Testis (tissue), 3 donors: ENCODE results near the gene POLE. TPM values are rescaled to one million over a fixed set of nuclear protein-coding genes. Genes with fewer than 3 reads are reported as not detected.

Experiments
- DNase-seq: peaks from one replicate; pipeline ENCODE4 v3.0.0-alpha.2; 2019
- H3K27ac ChIP-seq, 2 donors: fragments of 200-600 bp; sonication (generic); one replicate each; pipeline ENCODE4 v1.5.1; 2019
- H3K27me3 ChIP-seq: fragments of 200-600 bp; sonication (generic); one replicate; pipeline ENCODE4 v1.5.1; 2019
- H3K36me3 ChIP-seq: fragments of 200-600 bp; sonication (generic); one replicate; pipeline ENCODE4 v1.5.1; 2017; ENCODE audit warnings: low read depth; ENCODE audit errors: missing control alignments
- H3K4me1 ChIP-seq: fragments of 200-600 bp; sonication (generic); one replicate; pipeline ENCODE4 v1.5.1; 2019
- H3K4me3 ChIP-seq, 2 donors: fragments of 200-600 bp; sonication (generic); one replicate each; pipeline ENCODE4 v1.5.1; 2017 to 2019
- H3K9me3 ChIP-seq: fragments of 200-600 bp; sonication (generic); one replicate; pipeline ENCODE4 v1.5.1; 2017
- POLR2A ChIP-seq: fragments of 450-650 bp; IDR thresholded peaks from one replicate; pipeline ENCODE4 v1.6.1; 2017; ENCODE audit warnings: antibody characterized with exemption, mild to moderate bottlenecking, moderate library complexity
- WGBS, 2 donors: methylation state at CpG; one replicate each; pipeline ENCODE4 v1.1.5; 2018; 5-methylcytosine and 5-hydroxymethylcytosine counted together
- intact Hi-C: fragments of 100-400 bp; cut with DNase I; formaldehyde crosslinking; loops from one replicate; pipeline ENCODE4 v1.15.1; 2023; ENCODE audit warnings: low total_unique reads
- polyA plus RNA-seq: library from polyadenylated mRNA; stranded (reverse); fragments of 350-450 nt; fragmentation: Illumina TruSeq; extraction: RNeasy Lipid Tissue Mini Kit (QIAGEN cat#74804); gene quantifications from one replicate; pipeline ENCODE4 v1.2.3, GENCODE V29; 2014; ENCODE audit warnings: low read depth, low replicate concordance; ENCODE audit not compliant: insufficient read depth
- total RNA-seq, 2 donors: library from RNA; depleted of rRNA; stranded (reverse); fragments of >200 nt; gene quantifications; one replicate each; pipeline ENCODE4 v1.2.3, GENCODE V29; 2016
- TF ChIP-seq, protein P1 (sequence below), 3 experiments: fragments of 450-650 bp in 2 of 3; fragments of 200-600 bp in 1 of 3; sonication (generic) in 1 of 3; IDR thresholded peaks; one replicate each; pipeline ENCODE4 v1.5.1; 2016 to 2019; ENCODE audit warnings: antibody characterized with exemption in 3 of 3, mild to moderate bottlenecking in 2 of 3, moderate library complexity in 1 of 3

Gene POLE
- total and polyA plus RNA-seq, 3 donors from 2014 or later, result 76.8 to 288 (median 123) TPM

DNA sequence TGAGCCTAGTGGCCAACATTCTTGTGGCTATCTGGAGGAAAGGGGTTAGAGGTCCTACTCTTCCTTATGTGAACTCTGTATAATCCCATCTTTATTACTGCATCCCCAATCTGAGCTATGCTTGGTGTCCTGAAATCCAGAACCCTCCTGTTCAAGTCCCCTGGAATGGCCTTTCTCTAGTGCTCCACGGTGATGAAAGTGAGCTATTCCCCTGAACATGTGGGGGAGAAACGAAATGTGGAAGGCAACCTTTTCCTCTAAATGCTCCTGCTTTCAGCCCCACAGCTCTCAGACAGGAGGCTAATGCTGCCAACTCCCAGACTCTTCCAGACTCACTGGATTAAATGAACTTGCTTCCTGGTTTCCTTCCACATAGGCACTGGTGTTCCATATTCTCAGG, 21.0 kb upstream of the POLE start:
- peaks cover 13% of the 10 kb centered on the region for H3K4me1 ChIP-seq
- no peaks in the 10 kb centered on the region for H3K27me3 ChIP-seq
- no peak overlapping the region for H3K4me3 ChIP-seq
- WGBS, 2 donors, result 68 to 75% methylated on average over 2 of the region's 2 CpGs
- DNase-seq, result no peak
- intact Hi-C loops, result no loop called here
- H3K36me3 ChIP-seq, result no peaks in the 10 kb centered on the region
- H3K27ac ChIP-seq, result no peak overlapping the region
- TF ChIP-seq POLR2A, result no peak
- TF ChIP-seq, protein P1, sequence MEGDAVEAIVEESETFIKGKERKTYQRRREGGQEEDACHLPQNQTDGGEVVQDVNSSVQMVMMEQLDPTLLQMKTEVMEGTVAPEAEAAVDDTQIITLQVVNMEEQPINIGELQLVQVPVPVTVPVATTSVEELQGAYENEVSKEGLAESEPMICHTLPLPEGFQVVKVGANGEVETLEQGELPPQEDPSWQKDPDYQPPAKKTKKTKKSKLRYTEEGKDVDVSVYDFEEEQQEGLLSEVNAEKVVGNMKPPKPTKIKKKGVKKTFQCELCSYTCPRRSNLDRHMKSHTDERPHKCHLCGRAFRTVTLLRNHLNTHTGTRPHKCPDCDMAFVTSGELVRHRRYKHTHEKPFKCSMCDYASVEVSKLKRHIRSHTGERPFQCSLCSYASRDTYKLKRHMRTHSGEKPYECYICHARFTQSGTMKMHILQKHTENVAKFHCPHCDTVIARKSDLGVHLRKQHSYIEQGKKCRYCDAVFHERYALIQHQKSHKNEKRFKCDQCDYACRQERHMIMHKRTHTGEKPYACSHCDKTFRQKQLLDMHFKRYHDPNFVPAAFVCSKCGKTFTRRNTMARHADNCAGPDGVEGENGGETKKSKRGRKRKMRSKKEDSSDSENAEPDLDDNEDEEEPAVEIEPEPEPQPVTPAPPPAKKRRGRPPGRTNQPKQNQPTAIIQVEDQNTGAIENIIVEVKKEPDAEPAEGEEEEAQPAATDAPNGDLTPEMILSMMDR (IDR thresholded peaks at IDR 0.05), result no peak
- H3K9me3 ChIP-seq, result no peaks in the 10 kb centered on the region

- Histone ChIP-seq H3K27ac (no peak overlapping the region), H3K4me1 (peaks cover 13% of the 10 kb centered on the region), H3K9me3 (no peaks in the 10 kb centered on the region), H3K4me3 (no peak overlapping the region), H3K27me3 (no peaks in the 10 kb centered on the region), H3K36me3 (no peaks in the 10 kb centered on the region)
- intact Hi-C loops, result no loop called here
- no peak for DNase-seq
- WGBS, 2 donors, result 94% methylated on average over 6 of the region's 6 CpGs
- no peak for TF ChIP-seq POLR2A
- TF ChIP-seq, protein P1 (IDR thresholded peaks at IDR 0.05), result no peak
Observed at GRCh38 chr12:132707241-132707640, 20.1 kb upstream of the POLE start.

GRCh38 chr12:132703641-132704040, 16.5 kb upstream of the POLE start:
- Histone ChIP-seq H3K9me3 (no peaks in the 10 kb centered on the region), H3K27me3 (no peaks in the 10 kb centered on the region), H3K4me1 (no peaks in the 10 kb centered on the region), H3K4me3 (no peak overlapping the region), H3K27ac (no peak overlapping the region), H3K36me3 (no peaks in the 10 kb centered on the region)
- intact Hi-C loops, result no loop called here
- WGBS, 2 donors, result 92% methylated on average over 9 of the region's 9 CpGs
- TF ChIP-seq, protein P1 (IDR thresholded peaks at IDR 0.05), result no peak
- TF ChIP-seq POLR2A, result no peak
- DNase-seq, result no peak

- Histone ChIP-seq H3K4me1 (no peaks in the 10 kb centered on the region), H3K4me3 (no peak overlapping the region), H3K27ac (no peak overlapping the region), H3K9me3 (no peaks in the 10 kb centered on the region), H3K27me3 (no peaks in the 10 kb centered on the region), H3K36me3 (no peaks in the 10 kb centered on the region)
- no peak for DNase-seq
- intact Hi-C loops, result no loop called here
- 70 to 71% methylated on average over 2 to 4 of the region's 4 CpGs for WGBS, 2 donors
- no peak for TF ChIP-seq POLR2A
- TF ChIP-seq, protein P1 (IDR thresholded peaks at IDR 0.05), result no peak
Observed at GRCh38 chr12:132702640-132703039, 15.5 kb upstream of the POLE start.

DNA sequence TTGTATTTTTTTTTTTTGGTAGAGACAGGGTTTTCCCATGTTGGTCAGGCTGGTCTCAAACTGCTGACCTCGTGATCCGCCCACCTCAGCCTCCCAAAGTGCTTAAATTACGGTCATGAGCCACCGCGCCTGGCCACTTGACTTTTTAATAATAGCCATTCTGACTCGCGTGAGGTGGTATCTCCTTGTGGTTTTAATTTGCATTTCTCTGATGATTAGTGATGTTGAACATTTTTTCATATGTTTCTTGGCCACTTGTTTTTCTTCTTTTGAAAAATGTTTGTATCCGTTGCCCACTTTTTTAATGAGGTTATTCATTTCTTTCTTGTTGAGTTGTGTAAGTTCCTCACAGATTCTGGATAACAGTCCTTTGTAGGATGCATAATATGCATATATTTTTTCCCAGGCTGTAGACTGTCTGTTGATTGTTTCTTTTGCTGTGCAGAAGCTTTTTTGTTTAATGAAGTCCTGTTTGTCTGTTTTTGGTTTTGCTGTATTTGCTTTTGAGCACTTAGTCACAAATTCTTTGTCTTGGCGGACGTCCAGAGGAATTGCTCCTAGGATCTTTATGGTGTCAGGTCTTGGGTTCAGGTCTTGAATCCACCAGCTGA, 13.2 kb upstream of the POLE start:
- intact Hi-C loops, result no loop called here
- Histone ChIP-seq H3K4me3 (no peak overlapping the region), H3K4me1 (no peaks in the 10 kb centered on the region), H3K9me3 (no peaks in the 10 kb centered on the region), H3K27ac (no peak overlapping the region), H3K27me3 (no peaks in the 10 kb centered on the region), H3K36me3 (no peaks in the 10 kb centered on the region)
- WGBS, 2 donors, result 94 to 97% methylated on average over 10 of the region's 10 CpGs
- TF ChIP-seq, protein P1 (IDR thresholded peaks at IDR 0.05), result no peak
- TF ChIP-seq POLR2A, result no peak
- no peak for DNase-seq
